MM.1S (cell line): Measurements from ENCODE around the gene PAPSS2.

Experiments
- DNase-seq: peaks from one replicate; pipeline ENCODE4 v3.0.0-alpha.2; 2015
- H2AFZ ChIP-seq: fragments of 300-600 bp; sonication (generic); 2 replicates; pipeline ENCODE4 v1.6.0; 2016; ENCODE audit warnings: antibody characterized with exemption, low read length
- H3F3A ChIP-seq: fragments of 300-600 bp; sonication (generic); 2 replicates; pipeline ENCODE4 v1.6.1; 2016; ENCODE audit warnings: mild to moderate bottlenecking, antibody characterized with exemption, low read length, moderate library complexity, mixed read lengths; ENCODE audit not compliant: insufficient read depth
- H3K27ac ChIP-seq: fragments of 300-600 bp; sonication (generic); 2 replicates; pipeline ENCODE4 v1.5.1; 2016; ENCODE audit warnings: mild to moderate bottlenecking, low read length
- H3K27me3 ChIP-seq: fragments of 300-600 bp; sonication (generic); replicated peaks from 2 replicates; pipeline ENCODE4 v1.6.0; 2016; ENCODE audit warnings: low read length; ENCODE audit not compliant: insufficient read depth
- H3K36me3 ChIP-seq: fragments of 300-600 bp; sonication (generic); replicated peaks from 2 replicates; pipeline ENCODE4 v1.6.1; 2016; ENCODE audit warnings: mild to moderate bottlenecking, low read length, mixed read lengths; ENCODE audit not compliant: insufficient read depth
- H3K4me1 ChIP-seq: fragments of 300-600 bp; sonication (generic); 2 replicates; pipeline ENCODE4 v1.6.1; 2016; ENCODE audit warnings: low read length, mixed read lengths
- H3K4me2 ChIP-seq: fragments of 300-600 bp; sonication (generic); 2 replicates; pipeline ENCODE4 v1.6.0; 2016; ENCODE audit warnings: low read depth, low read length
- H3K4me3 ChIP-seq: fragments of 300-600 bp; sonication (generic); 2 replicates; pipeline ENCODE4 v1.5.1; 2016; ENCODE audit warnings: low read length, mixed read lengths
- H3K79me2 ChIP-seq: fragments of 300-600 bp; sonication (generic); 2 replicates; pipeline ENCODE4 v1.6.1; 2016; ENCODE audit warnings: mixed run types, low read length, mixed read lengths
- H3K9ac ChIP-seq: fragments of 300-600 bp; sonication (generic); 2 replicates; pipeline ENCODE4 v1.6.1; 2016; ENCODE audit warnings: low read length, mixed read lengths
- H3K9me2 ChIP-seq: fragments of 300-600 bp; sonication (generic); replicated peaks from 2 replicates; pipeline ENCODE4 v1.6.1; 2016; ENCODE audit warnings: mild to moderate bottlenecking, low read length, mixed read lengths; ENCODE audit not compliant: insufficient read depth
- H3K9me3 ChIP-seq: fragments of 300-600 bp; sonication (generic); replicated peaks from 2 replicates; pipeline ENCODE4 v1.6.1; 2016; ENCODE audit warnings: mild to moderate bottlenecking, low read length, mixed read lengths; ENCODE audit not compliant: insufficient read depth
- H4K20me1 ChIP-seq: fragments of 300-600 bp; sonication (generic); 2 replicates; pipeline ENCODE4 v1.6.1; 2016; ENCODE audit warnings: mild to moderate bottlenecking, low read length, moderate library complexity, mixed read lengths; ENCODE audit not compliant: insufficient read depth
- CTCF ChIP-seq: fragments of 300-600 bp; sonication (generic); IDR thresholded peaks from 2 replicates; pipeline ENCODE4 v1.5.1; 2016; ENCODE audit warnings: antibody characterized with exemption, low read length, mixed read lengths
- EZH2 ChIP-seq: fragments of 300-600 bp; sonication (generic); optimal IDR thresholded peaks from 2 replicates; pipeline ENCODE3; 2017; ENCODE audit warnings: low read depth, mild to moderate bottlenecking, antibody characterized with exemption, low read length, mixed read lengths
- EZH2phosphoT487 ChIP-seq: fragments of 300-600 bp; sonication (generic); IDR thresholded peaks from 2 replicates; pipeline ENCODE4 v1.6.1; 2018; ENCODE audit warnings: antibody characterized with exemption, low read length

Gene PAPSS2

GRCh38 chr10:87652261-87652660 lies 7.4 kb upstream of the PAPSS2 start:
- no peak overlapping the region for H3K9ac ChIP-seq

GRCh38 chr10:87654212-87654611 lies 5.5 kb upstream of the PAPSS2 start:
- H3K27ac ChIP-seq, result peak overlapping the region; percentile 16; the same call in 1 of the 2 replicates
- no peaks in the 10 kb centered on the region for H3F3A ChIP-seq
- H4K20me1 ChIP-seq, result no peaks in the 10 kb centered on the region
- peak; percentile 67 for DNase-seq
- peak overlapping the region; percentile 56 for H3K4me2 ChIP-seq
- no peaks in the 10 kb centered on the region for H3K9me3 ChIP-seq
- H3K79me2 ChIP-seq, result no peaks in the 10 kb centered on the region
- no peaks in the 10 kb centered on the region for H3K9me2 ChIP-seq
- peak overlapping the region; percentile 57 for H2AFZ ChIP-seq
- peaks cover 16% of the 10 kb centered on the region for H3K4me1 ChIP-seq
- H3K4me3 ChIP-seq, result no peak overlapping the region
- no peak for TF ChIP-seq EZH2phosphoT487
- TF ChIP-seq EZH2, result no peak
- TF ChIP-seq CTCF, result no peak
- no peaks in the 10 kb centered on the region for H3K27me3 ChIP-seq
- no peak overlapping the region for H3K9ac ChIP-seq
- no peaks in the 10 kb centered on the region for H3K36me3 ChIP-seq

More at GRCh38 chr10:87652261-87652660, 7.4 kb upstream of the PAPSS2 start:
- no peaks in the 10 kb centered on the region for H3K9me2 ChIP-seq
- no peaks in the 10 kb centered on the region for H3K9me3 ChIP-seq
- no peaks in the 10 kb centered on the region for H3K79me2 ChIP-seq
- no peak for DNase-seq
- H3K4me2 ChIP-seq, result no peak overlapping the region
- H3K27me3 ChIP-seq, result no peaks in the 10 kb centered on the region
- no peak overlapping the region for H3K27ac ChIP-seq
- no peak overlapping the region for H2AFZ ChIP-seq
- H3K4me1 ChIP-seq, result peaks cover 18% of the 10 kb centered on the region
- no peak overlapping the region for H3K4me3 ChIP-seq
- H3F3A ChIP-seq, result no peaks in the 10 kb centered on the region
- no peaks in the 10 kb centered on the region for H4K20me1 ChIP-seq
- no peaks in the 10 kb centered on the region for H3K36me3 ChIP-seq
- TF ChIP-seq EZH2phosphoT487, result no peak
- TF ChIP-seq CTCF, result no peak
- TF ChIP-seq EZH2, result no peak

GRCh38 chr10:87656431-87657072 lies 3.1 kb upstream of the PAPSS2 start:
- no peaks in the 10 kb centered on the region for H3K9me2 ChIP-seq
- H3F3A ChIP-seq, result no peaks in the 10 kb centered on the region
- H3K27me3 ChIP-seq, result 0 out of 2 replicates have a peak, but pooled peaks cover 7% of the 10 kb centered on the region
- DNase-seq, result peak; percentile 41
- H3K79me2 ChIP-seq, result no peaks in the 10 kb centered on the region
- H3K27ac ChIP-seq, result no peak overlapping the region
- H3K4me3 ChIP-seq, result no peak overlapping the region
- H3K4me2 ChIP-seq, result no peak overlapping the region
- no peaks in the 10 kb centered on the region for H3K36me3 ChIP-seq
- H2AFZ ChIP-seq, result no peak overlapping the region
- TF ChIP-seq EZH2phosphoT487, result no peak
- peak; percentile 79 for TF ChIP-seq CTCF
- no peak for TF ChIP-seq EZH2
- no peaks in the 10 kb centered on the region for H3K9me3 ChIP-seq
- H3K4me1 ChIP-seq, result peaks cover 20% of the 10 kb centered on the region
- no peaks in the 10 kb centered on the region for H4K20me1 ChIP-seq
- H3K9ac ChIP-seq, result no peak overlapping the region
